Measurements from ENCODE around the gene CD300E.
"Not testable (repeated sequence)": the region's sequence is repeated elsewhere in the genome, so short reads cannot be mapped to it uniquely, and the experiment has no call there.

The CD300E gene

DNA sequence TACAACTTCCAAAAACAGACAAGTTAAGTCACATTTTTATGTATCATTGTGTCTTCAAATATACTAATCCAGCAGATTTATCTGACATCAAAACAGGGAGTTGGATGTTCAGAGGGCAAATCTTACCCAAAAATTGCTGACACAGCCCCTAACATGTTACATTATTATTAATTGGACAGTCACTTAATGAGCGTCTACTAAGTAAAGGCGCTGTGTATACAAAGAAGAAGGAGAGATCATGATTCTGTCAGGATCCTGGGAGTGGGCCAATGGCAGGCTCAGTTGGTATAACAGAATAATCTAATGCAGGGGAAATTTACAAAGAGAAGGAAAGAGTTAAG is 18.4 kb upstream of the CD300E start:
- Histone ChIP-seq H3K9me3 (no peaks in the 10 kb centered on the region), H3K27ac (peak overlapping the region; percentile 59), H3K4me1 (ENCODE audit: control insufficient read depth in 1 of 2, insufficient read depth in 1 of 2, low read depth in 1 of 2, low read length in 1 of 2) (peaks cover 24 to 34% of the 10 kb centered on the region in 2 experiments), H3K36me3 (no peaks in the 10 kb centered on the region), H3K27me3 (peaks cover 93% of the 10 kb centered on the region), H3K4me3 (ENCODE audit: low read depth in 1 of 2, low read length in 1 of 2) (no peak overlapping the region)
- TF ChIP-seq, protein P1, sequence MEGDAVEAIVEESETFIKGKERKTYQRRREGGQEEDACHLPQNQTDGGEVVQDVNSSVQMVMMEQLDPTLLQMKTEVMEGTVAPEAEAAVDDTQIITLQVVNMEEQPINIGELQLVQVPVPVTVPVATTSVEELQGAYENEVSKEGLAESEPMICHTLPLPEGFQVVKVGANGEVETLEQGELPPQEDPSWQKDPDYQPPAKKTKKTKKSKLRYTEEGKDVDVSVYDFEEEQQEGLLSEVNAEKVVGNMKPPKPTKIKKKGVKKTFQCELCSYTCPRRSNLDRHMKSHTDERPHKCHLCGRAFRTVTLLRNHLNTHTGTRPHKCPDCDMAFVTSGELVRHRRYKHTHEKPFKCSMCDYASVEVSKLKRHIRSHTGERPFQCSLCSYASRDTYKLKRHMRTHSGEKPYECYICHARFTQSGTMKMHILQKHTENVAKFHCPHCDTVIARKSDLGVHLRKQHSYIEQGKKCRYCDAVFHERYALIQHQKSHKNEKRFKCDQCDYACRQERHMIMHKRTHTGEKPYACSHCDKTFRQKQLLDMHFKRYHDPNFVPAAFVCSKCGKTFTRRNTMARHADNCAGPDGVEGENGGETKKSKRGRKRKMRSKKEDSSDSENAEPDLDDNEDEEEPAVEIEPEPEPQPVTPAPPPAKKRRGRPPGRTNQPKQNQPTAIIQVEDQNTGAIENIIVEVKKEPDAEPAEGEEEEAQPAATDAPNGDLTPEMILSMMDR (IDR thresholded peaks at IDR 0.05), result no peak

GRCh38 chr17:74641224-74641957 is 17.9 kb upstream of the CD300E start:
- H3K27ac ChIP-seq, result peak overlapping the region; percentile 59
- H3K4me3 ChIP-seq (ENCODE audit: low read depth in 1 of 2, low read length in 1 of 2), result no peak overlapping the region
- H3K4me1 ChIP-seq (ENCODE audit: control insufficient read depth in 1 of 2, insufficient read depth in 1 of 2, low read depth in 1 of 2, low read length in 1 of 2), result peaks cover 24 to 34% of the 10 kb centered on the region in 2 experiments
- H3K27me3 ChIP-seq, result peaks cover 93% of the 10 kb centered on the region
- TF ChIP-seq, protein P1 (IDR thresholded peaks at IDR 0.05), result no peak
- no peaks in the 10 kb centered on the region for H3K9me3 ChIP-seq
- H3K36me3 ChIP-seq, result no peaks in the 10 kb centered on the region

GRCh38 chr17:74639704-74640151 is 16.2 kb upstream of the CD300E start:
- no peaks in the 10 kb centered on the region for H3K36me3 ChIP-seq
- H3K9me3 ChIP-seq, result no peaks in the 10 kb centered on the region
- peaks cover 98% of the 10 kb centered on the region for H3K27me3 ChIP-seq
- peaks cover 24 to 34% of the 10 kb centered on the region in 2 experiments for H3K4me1 ChIP-seq (ENCODE audit: control insufficient read depth in 1 of 2, insufficient read depth in 1 of 2, low read depth in 1 of 2, low read length in 1 of 2)
- H3K4me3 ChIP-seq (ENCODE audit: low read depth in 1 of 2, low read length in 1 of 2), result peak overlapping the region in 1 of 2 experiments; percentile 23
- TF ChIP-seq, protein P1 (IDR thresholded peaks at IDR 0.05), result no peak
- H3K27ac ChIP-seq, result peak overlapping the region; percentile 45

- no peak overlapping the region for H3K4me3 ChIP-seq (ENCODE audit: low read depth in 1 of 2, low read length in 1 of 2)
- no peak overlapping the region for H3K27ac ChIP-seq
- no peaks in the 10 kb centered on the region for H3K36me3 ChIP-seq
- H3K9me3 ChIP-seq, result no peaks in the 10 kb centered on the region
- peaks cover 24 to 34% of the 10 kb centered on the region in 2 experiments for H3K4me1 ChIP-seq (ENCODE audit: control insufficient read depth in 1 of 2, insufficient read depth in 1 of 2, low read depth in 1 of 2, low read length in 1 of 2)
- TF ChIP-seq, protein P1 (IDR thresholded peaks at IDR 0.05), result no peak
- peaks cover 99% of the 10 kb centered on the region for H3K27me3 ChIP-seq
These were observed 14.4 kb upstream of the CD300E start for GRCh38 chr17:74637926-74638325.

- no peak overlapping the region for H3K4me3 ChIP-seq (ENCODE audit: low read depth in 1 of 2, low read length in 1 of 2)
- peaks cover 92% of the 10 kb centered on the region for H3K27me3 ChIP-seq
- H3K27ac ChIP-seq, result no peak overlapping the region
- TF ChIP-seq, protein P1 (IDR thresholded peaks at IDR 0.05), result no peak
- no peaks in the 10 kb centered on the region for H3K36me3 ChIP-seq
- no peaks in the 10 kb centered on the region for H3K9me3 ChIP-seq
- H3K4me1 ChIP-seq (ENCODE audit: control insufficient read depth in 1 of 2, insufficient read depth in 1 of 2, low read depth in 1 of 2, low read length in 1 of 2), result peaks cover 29 to 37% of the 10 kb centered on the region in 2 experiments
These were observed 13.7 kb upstream of the CD300E start for GRCh38 chr17:74637265-74637664.

GRCh38 chr17:74636541-74637085 is 13.1 kb upstream of the CD300E start:
- H3K9me3 ChIP-seq; H3K27ac ChIP-seq; H3K36me3 ChIP-seq; H3K4me3 ChIP-seq (ENCODE audit: low read depth in 1 of 2, low read length in 1 of 2): not testable (repeated sequence)
- Histone ChIP-seq H3K4me1 (ENCODE audit: control insufficient read depth in 1 of 2, insufficient read depth in 1 of 2, low read depth in 1 of 2, low read length in 1 of 2) (peaks cover 30 to 37% of the 10 kb centered on the region in 2 experiments), H3K27me3 (peaks cover 86% of the 10 kb centered on the region)
